A549 (cell line): ENCODE measurements around the gene N4BP2L2.

Source experiments
- CEBPB ChIP-seq, 2 experiments: fragments of >200 bp in 1 of 2; sonication (Bioruptor Twin) in 1 of 2; formaldehyde crosslinking in 1 of 2; IDR thresholded peaks; 2 replicates each; pipeline ENCODE4 v1.6.1; 2012 to 2016
- POLR2A ChIP-seq: IDR thresholded peaks from 2 replicates; pipeline ENCODE4 v1.6.1; 2012; ENCODE audit warnings: mild to moderate bottlenecking, low read length
- RAD21 ChIP-seq, 2 experiments: fragments of >200 bp in 1 of 2; sonication (Bioruptor Twin) in 1 of 2; formaldehyde crosslinking in 1 of 2; IDR thresholded peaks in 1 of 2; conservative IDR thresholded peaks in 1 of 2; 2 replicates in 1 of 2; 3 replicates in 1 of 2; pipeline ENCODE4 v1.6.1; 2012 to 2018; ENCODE audit warnings: inconsistent platforms in 1 of 2
- RFX5 ChIP-seq: fragments of 450-650 bp; IDR thresholded peaks from 2 replicates; pipeline ENCODE4 v1.7.1; 2014; ENCODE audit warnings: antibody characterized with exemption, mild to moderate bottlenecking, moderate library complexity
- SMC3 ChIP-seq: fragments of >200 bp; sonication (Bioruptor Twin); formaldehyde crosslinking; IDR thresholded peaks from 3 replicates; pipeline ENCODE4 v1.6.1; 2018; ENCODE audit warnings: inconsistent platforms
- TF ChIP-seq, protein P1 (sequence below): fragments of >200 bp; sonication (Bioruptor Twin); formaldehyde crosslinking; IDR thresholded peaks from 3 replicates; pipeline ENCODE4 v1.5.1; 2016
- TF ChIP-seq, protein P2 (sequence below): fragments of 200-600 bp; sonication (generic); IDR thresholded peaks from 2 replicates; pipeline ENCODE4 v1.6.1; 2016; ENCODE audit warnings: antibody characterized with exemption, mild to moderate bottlenecking, moderate library complexity

- no peak for TF ChIP-seq RFX5
- no peak for TF ChIP-seq POLR2A
- TF ChIP-seq, protein P1, sequence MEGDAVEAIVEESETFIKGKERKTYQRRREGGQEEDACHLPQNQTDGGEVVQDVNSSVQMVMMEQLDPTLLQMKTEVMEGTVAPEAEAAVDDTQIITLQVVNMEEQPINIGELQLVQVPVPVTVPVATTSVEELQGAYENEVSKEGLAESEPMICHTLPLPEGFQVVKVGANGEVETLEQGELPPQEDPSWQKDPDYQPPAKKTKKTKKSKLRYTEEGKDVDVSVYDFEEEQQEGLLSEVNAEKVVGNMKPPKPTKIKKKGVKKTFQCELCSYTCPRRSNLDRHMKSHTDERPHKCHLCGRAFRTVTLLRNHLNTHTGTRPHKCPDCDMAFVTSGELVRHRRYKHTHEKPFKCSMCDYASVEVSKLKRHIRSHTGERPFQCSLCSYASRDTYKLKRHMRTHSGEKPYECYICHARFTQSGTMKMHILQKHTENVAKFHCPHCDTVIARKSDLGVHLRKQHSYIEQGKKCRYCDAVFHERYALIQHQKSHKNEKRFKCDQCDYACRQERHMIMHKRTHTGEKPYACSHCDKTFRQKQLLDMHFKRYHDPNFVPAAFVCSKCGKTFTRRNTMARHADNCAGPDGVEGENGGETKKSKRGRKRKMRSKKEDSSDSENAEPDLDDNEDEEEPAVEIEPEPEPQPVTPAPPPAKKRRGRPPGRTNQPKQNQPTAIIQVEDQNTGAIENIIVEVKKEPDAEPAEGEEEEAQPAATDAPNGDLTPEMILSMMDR: no peak
- TF ChIP-seq, protein P2, sequence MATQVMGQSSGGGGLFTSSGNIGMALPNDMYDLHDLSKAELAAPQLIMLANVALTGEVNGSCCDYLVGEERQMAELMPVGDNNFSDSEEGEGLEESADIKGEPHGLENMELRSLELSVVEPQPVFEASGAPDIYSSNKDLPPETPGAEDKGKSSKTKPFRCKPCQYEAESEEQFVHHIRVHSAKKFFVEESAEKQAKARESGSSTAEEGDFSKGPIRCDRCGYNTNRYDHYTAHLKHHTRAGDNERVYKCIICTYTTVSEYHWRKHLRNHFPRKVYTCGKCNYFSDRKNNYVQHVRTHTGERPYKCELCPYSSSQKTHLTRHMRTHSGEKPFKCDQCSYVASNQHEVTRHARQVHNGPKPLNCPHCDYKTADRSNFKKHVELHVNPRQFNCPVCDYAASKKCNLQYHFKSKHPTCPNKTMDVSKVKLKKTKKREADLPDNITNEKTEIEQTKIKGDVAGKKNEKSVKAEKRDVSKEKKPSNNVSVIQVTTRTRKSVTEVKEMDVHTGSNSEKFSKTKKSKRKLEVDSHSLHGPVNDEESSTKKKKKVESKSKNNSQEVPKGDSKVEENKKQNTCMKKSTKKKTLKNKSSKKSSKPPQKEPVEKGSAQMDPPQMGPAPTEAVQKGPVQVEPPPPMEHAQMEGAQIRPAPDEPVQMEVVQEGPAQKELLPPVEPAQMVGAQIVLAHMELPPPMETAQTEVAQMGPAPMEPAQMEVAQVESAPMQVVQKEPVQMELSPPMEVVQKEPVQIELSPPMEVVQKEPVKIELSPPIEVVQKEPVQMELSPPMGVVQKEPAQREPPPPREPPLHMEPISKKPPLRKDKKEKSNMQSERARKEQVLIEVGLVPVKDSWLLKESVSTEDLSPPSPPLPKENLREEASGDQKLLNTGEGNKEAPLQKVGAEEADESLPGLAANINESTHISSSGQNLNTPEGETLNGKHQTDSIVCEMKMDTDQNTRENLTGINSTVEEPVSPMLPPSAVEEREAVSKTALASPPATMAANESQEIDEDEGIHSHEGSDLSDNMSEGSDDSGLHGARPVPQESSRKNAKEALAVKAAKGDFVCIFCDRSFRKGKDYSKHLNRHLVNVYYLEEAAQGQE: no peak
- TF ChIP-seq CEBPB (IDR thresholded peaks at IDR 0.05): no peak
- TF ChIP-seq SMC3: no peak
- no peak for TF ChIP-seq RAD21 (conservative IDR thresholded peaks at IDR 0.05 in 1 of 2, IDR thresholded peaks at IDR 0.05 in 1 of 2)
Measured at GRCh38 chr13:32527151-32527550, 11.4 kb downstream of the N4BP2L2 start.
